Activated CD8-positive, alpha-beta memory T cell treated with anti-CD3 and anti-CD28 coated beads, Interleukin-2, amount 50 U/mL, for 1 hour (primary cell): ENCODE results near the gene SELENOW.
"Not testable (repeated sequence)": the region's sequence is repeated elsewhere in the genome, so short reads cannot be mapped to it uniquely, and the experiment has no call there.

Experiments used
- DNase-seq: peaks from one replicate; pipeline ENCODE4 v3.0.0-alpha.2; 2020; ENCODE audit errors: extremely low read depth

The SELENOW gene

DNA sequence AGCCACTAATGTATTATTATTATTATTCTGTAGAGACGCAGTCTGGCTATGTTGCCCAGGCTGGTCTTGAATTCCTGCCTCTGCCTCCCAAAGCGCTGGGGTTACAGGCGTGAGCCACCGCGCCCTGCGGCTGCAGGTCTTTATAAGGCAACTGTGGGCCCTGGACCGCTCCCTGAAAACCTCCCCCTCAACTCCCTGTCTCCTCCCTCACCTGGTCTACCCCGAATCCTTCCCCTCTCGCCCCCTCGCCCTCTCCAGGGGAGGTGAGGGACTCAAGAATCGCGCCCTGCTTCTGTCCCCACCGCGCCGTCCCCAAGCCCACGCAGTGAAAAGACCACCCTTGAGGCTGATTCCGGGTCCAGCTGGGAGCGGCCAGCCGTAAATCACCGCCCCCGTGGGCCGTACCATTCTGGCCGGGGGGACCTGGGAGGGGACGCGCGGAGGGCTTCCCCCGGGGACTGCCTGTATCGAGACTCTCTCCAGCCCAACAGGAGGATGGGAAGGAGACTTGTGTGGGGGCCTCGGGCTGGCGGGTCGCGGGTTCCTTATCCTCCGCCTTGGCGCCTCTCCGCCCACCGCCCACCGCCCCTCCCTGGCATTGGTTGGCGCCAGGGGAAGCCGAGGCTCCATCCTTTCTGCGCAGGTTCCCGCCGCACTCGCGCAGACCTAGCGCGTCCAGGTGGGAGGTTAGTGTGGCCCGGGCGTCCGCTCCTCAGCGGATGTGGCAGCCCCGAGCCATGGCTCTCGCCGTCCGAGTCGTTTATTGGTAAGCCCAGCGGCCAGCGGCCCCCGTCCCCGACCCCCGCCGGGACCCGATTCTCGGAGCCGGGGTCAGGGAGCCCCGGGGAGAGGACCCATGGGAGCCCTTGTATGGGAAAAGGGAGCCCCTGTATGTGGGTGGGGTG lies at the start of gene SELENOW:
Gene SELENOW, plus strand, starts transcription at position 655 of the 905 bp plus-strand sequence. Its CDS starts 83 bp downstream, at position 738.
- DNase-seq = peak; percentile 31

GRCh38 chr19:47729468-47729798 lies 49.1 kb upstream of the SELENOW start:
- no peak for DNase-seq

GRCh38 chr19:47729799-47730520 lies 48.5 kb upstream of the SELENOW start:
- DNase-seq = no peak

GRCh38 chr19:47730521-47730889 lies 48.0 kb upstream of the SELENOW start:
- DNase-seq = no peak

- no peak for DNase-seq
These were observed 47.6 kb upstream of the SELENOW start for GRCh38 chr19:47730910-47731309.

- DNase-seq = no peak
These were observed 43.4 kb upstream of the SELENOW start for GRCh38 chr19:47735131-47735530.

GRCh38 chr19:47740866-47741519 lies 37.5 kb upstream of the SELENOW start:
- no peak for DNase-seq

- DNase-seq = no peak
These were observed 36.9 kb upstream of the SELENOW start for GRCh38 chr19:47741544-47742140.

GRCh38 chr19:47742634-47743033 lies 35.9 kb upstream of the SELENOW start:
- DNase-seq = no peak

GRCh38 chr19:47745010-47745901 lies 33.2 kb upstream of the SELENOW start, which contains the start of gene NOP53:
Gene NOP53 (plus strand): TSS chr19:47745546. CDS start chr19:47745560, 14 bp downstream.
- DNase-seq = peak; percentile 93

DNA sequence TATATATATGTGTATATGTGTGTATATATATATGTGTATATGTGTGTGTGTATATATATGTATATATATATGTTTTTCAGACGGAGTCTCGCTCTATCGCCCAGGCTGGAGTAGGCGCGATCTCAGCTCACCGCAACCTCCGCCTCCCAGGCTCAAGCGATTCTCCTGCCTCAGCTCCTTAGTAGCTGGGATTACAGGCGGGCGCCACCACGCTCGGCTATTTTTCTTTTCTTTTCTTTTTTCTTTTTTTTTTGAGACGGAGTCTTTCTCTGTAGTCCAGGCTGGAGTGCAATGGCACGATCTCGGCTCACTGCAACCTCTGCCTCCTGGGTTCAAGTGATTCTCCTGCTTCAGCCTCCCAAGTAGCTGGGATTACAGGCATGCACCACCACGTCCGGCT lies 32.4 kb upstream of the SELENOW start:
- not testable (repeated sequence) for DNase-seq

- DNase-seq = no peak
These were observed 29.2 kb upstream of the SELENOW start for GRCh38 chr19:47749326-47749725.

DNA sequence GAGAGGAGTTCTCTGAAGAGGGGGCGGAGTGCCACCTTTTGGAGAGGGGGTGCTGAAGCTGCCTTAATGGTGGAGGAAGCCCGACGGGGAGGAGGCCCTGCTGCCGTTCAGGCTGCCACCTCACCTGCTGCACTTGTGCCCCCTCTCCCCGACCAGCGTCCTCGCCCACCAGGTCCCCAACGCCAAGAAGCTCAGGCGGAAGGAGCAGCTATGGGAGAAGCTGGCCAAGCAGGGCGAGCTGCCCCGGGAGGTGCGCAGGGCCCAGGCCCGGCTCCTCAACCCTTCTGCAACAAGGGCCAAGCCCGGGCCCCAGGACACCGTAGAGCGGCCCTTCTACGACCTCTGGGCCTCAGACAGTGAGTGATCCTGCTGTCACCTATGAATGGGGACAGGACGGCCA lies 27.8 kb upstream of the SELENOW start:
- no peak for DNase-seq

DNA sequence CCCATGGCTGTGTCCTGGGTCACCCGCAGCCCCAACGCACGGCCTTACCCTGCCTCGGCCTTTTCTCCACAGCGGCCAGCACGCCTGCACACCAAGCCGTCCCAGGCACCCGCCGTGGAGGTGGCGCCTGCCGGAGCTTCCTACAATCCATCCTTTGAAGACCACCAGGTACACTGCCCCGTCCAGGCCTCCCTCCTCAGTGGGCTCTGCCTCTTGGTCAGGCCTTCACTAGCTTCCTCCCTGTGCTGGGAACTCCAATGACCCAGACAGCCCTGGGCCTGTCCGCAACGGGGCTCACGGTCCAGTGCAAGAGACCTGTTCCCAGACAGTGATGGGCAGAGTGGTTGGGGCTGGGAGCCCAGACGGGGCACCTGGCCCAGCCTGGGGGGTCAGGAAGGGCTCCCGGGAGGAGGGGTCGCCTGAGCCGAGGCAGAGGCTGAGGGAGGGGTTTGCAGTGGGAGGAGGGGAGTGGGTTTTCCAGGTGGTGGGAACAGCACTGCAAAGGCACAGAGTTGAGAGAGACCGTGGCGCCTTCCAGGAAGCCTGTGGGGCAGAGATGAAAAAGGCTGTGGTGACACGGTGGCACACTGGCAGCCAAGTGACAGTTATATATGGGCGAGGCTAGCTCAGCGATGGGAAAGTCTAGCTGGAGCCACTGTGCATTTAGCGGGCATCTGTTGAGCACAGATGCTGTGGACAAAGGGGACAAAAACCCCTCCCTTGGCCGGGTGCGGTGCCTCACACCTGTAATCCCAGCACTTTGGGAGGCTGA lies 25.9 kb upstream of the SELENOW start:
- DNase-seq = no peak

GRCh38 chr19:47754206-47755064 lies 24.1 kb upstream of the SELENOW start:
- DNase-seq = no peak

GRCh38 chr19:47755065-47755761 lies 23.3 kb upstream of the SELENOW start:
- DNase-seq = no peak

DNA sequence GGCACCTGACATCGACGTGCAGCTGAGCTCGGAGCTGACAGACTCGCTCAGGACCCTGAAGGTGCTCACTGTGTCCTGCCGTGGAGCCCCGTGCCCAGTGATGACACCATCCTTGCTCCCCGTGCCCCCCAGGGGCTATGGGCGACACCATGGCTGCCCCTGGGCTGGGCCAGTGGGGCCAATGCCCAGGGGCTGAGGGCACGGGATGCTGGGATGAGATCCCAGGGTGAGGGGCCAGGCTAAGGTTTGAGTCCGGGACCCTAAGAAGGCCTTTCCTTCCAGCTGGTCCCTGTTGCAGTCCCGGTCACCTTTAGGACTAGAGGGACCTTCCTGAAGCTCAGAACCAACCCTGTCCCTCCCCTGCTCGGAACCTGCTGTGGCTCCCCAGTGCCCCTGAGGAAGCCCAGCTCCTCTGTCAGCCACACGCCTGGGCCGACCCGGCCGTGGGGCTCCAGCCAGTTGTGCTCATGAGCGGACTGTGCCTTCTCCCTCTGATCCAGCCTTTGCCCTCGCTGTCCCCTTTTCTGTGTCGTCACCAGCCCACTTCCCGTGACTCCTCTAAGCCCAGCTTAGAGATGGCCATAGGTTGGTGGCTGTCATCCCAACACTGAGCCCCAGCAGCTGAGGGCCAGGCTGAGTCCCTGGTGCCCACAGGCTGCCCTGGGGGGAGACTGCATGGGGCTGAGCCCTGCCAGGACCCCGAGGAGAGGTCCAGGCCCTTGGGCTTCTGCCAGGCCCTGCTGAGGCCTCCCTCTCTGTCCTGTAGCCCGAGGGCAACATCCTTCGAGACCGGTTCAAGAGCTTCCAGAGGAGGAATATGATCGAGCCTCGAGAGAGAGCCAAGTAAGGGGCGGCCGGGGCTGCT lies 22.5 kb upstream of the SELENOW start:
- no peak for DNase-seq

GRCh38 chr19:47756627-47756929 lies 21.9 kb upstream of the SELENOW start:
- DNase-seq = no peak
